Measurements from ENCODE around the gene PRKACB.
"Not testable (repeated sequence)": the region's sequence is repeated elsewhere in the genome, so short reads cannot be mapped to it uniquely, and the experiment has no call there.

Gene PRKACB

DNA sequence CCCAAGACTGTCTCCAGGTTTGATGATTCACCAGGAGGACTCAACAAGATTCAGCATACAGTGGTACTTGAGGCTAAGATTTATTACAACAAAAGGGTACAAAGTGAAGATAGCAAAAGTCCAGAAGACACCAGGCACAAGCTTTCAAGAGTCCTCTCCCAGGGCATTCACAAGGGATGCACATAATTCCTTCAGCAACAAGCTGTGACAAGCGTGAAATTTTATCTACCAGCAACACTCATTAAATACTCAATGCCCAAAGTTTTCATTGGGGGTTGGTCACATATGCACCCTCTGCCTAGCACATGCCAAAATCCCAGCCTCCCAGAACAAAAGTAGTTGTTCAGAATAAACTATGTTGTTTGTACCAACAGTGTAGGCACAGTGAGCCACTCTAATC, 62.3 kb downstream of the PRKACB start:
- in situ Hi-C loops (cut with MboI; ENCODE audit: low sequenced_read_pairs) = no loop called here

DNA sequence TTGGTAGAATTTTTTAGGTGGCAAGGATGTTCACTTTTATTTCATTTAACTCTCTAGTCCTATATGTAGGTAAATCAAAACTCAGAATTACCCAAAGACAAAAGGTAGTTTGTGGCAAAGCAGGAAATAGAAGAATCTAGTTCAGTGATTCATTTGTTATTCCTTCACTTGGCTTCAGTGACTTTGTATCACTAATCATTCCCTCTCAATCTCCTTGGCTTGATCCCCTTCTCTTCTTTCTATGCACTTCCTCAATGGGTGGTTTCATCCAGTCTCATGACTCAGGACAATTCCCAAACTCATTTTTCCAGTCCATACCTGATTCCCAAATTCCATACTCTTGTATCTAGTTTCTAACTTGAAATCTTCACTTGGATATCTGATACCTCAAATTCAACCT, 64.9 kb downstream of the PRKACB start:
- in situ Hi-C loops (cut with MboI; ENCODE audit: low sequenced_read_pairs) = no loop called here

GRCh38 chr1:84214115-84214956, 70.3 kb downstream of the PRKACB start:
- in situ Hi-C loops (cut with MboI; ENCODE audit: low sequenced_read_pairs) = no loop called here

- in situ Hi-C loops (cut with MboI; ENCODE audit: low sequenced_read_pairs) = no loop called here
These were observed 73.2 kb downstream of the PRKACB start for GRCh38 chr1:84217239-84217638.

DNA sequence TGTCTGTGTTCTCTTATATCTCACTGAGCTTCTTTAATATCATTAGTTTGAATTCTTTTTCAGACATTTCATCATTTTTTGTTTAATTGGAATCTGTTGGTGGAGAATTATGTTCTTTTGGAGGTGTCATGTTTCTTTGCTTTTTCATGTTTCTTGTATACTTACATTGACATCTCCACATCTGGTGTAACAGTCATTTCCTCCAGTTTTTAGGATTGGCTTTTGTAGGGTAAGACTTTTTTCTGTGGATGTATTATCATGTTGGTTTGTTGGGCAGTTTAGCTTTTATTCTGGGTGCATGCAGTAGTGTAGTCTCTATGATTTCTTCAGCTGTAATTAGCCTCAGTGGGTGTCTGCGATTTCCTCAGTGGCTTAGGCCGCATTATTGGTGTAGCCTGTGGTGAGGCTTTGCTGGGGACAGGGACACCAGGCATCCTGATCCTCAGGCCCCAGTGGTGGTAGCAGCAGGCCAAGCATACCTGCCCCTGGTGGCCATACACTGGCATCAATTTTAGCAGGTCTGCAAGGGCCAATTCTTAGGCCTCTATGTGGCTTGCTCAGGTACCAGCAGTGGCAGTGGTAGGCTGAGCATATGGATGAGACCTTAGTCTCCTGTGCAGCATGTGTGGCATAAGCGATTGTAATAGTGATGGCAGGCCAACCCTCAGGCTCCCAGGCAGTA, 79.8 kb downstream of the PRKACB start:
- in situ Hi-C loops (cut with MboI; ENCODE audit: low sequenced_read_pairs) = no loop called here

- in situ Hi-C loops (cut with MboI; ENCODE audit: low sequenced_read_pairs) = no loop called here
These were observed 80.8 kb downstream of the PRKACB start for GRCh38 chr1:84224905-84225304.

DNA sequence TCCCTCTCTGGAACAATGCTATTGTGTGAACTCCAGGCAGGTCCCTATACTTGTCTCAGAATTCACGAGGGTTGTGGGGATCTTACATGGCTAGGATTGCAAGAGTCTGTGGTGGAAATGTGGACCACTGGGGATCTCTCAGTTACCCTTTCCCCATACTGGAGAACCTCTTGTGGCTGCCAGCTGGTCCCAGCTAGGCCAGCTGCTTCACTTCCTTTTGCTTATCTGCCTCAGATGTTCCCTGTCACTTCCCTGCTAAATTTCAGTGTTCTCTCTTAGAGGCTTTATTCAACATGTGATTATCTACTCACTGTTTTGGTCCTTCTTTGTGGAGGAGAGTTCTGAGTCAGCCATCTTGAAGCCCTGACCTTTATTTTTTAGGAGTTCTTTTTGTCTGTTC, 81.6 kb downstream of the PRKACB start:
- in situ Hi-C loops (cut with MboI; ENCODE audit: low sequenced_read_pairs) = no loop called here

GRCh38 chr1:84232676-84233075, 88.6 kb downstream of the PRKACB start:
- in situ Hi-C loops (cut with MboI; ENCODE audit: low sequenced_read_pairs) = not testable (repeated sequence)

GRCh38 chr1:84236256-84236655, 92.2 kb downstream of the PRKACB start:
- in situ Hi-C loops (cut with MboI; ENCODE audit: low sequenced_read_pairs) = no loop called here

- in situ Hi-C loops (cut with MboI; ENCODE audit: low sequenced_read_pairs) = no loop called here
These were observed 98.6 kb downstream of the PRKACB start for GRCh38 chr1:84242641-84243040.

DNA sequence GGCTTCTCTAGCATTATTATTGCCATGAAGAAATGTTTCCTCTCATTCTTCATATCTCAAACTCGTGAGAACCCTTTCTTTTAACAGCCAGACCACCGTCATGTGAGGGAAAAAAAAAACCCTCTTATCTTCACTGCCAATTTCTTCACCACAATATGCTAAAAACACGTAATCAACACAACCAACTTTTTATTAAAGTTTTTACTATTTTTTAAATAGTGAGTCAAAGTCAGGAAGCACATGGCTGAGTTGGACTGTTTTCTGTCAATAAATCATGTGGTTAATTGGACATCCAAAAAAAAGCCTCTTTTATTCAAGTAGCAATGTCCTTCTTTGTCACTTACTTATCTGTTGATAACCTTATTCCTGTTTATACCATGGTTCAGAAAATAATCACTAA, 101.5 kb downstream of the PRKACB start:
- in situ Hi-C loops (cut with MboI; ENCODE audit: low sequenced_read_pairs) = no loop called here

- in situ Hi-C loops (cut with MboI; ENCODE audit: low sequenced_read_pairs) = no loop called here
These were observed 102.1 kb downstream of the PRKACB start for GRCh38 chr1:84246213-84246612.

GRCh38 chr1:84247425-84248220, 103.6 kb downstream of the PRKACB start:
- in situ Hi-C loops (cut with MboI; ENCODE audit: low sequenced_read_pairs) = no loop called here

GRCh38 chr1:84250668-84251067, 106.6 kb downstream of the PRKACB start:
- in situ Hi-C loops (cut with MboI; ENCODE audit: low sequenced_read_pairs) = no loop called here

GRCh38 chr1:84253036-84253435, 109.0 kb downstream of the PRKACB start:
- in situ Hi-C loops (cut with MboI; ENCODE audit: low sequenced_read_pairs) = no loop called here

DNA sequence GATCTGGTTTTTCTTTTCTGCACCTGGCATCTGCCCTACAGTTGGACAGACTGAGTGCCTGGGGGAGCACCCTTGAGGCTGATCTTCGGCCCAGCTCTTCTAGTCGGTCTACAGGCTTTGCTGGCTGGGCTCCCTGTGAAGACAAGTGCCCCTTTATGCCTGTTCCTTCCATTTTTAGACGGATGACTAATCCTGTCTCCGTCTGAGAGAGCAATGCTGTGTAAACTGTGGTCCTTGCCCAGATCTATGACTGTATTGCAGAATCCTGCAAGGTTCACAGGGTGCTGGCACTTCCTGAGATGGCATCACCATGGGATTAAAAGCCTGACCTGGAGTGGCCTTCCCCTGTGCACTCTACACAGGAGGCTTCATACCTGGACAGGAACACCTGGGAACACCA, 109.8 kb downstream of the PRKACB start:
- in situ Hi-C loops (cut with MboI; ENCODE audit: low sequenced_read_pairs) = no loop called here

DNA sequence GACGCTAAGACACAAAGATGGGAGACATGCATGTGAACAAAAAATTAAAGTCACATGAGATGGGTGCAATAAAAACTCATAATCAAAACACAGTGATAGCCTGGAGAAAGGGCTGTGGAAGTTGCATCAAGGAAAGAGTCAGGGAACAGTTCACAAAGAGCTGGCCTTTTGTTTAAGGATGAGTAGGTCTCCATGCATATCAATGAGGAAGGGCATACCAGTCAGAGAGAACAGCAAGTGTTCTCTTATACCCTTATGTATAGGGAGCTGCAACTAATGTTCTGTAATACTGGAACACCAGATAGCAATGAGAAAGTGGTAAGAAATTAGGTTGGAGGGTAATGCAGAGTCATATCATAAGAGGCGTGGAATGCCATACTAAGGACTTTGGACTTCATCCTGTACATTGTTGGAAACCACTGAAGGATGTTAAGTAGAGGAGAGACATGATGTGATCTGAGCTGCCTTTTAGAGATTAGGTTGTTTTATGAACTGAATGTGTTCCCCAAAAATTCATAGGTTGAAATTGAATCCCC, 110.7 kb downstream of the PRKACB start:
- in situ Hi-C loops (cut with MboI; ENCODE audit: low sequenced_read_pairs) = no loop called here

- in situ Hi-C loops (cut with MboI; ENCODE audit: low sequenced_read_pairs) = no loop called here
These were observed 111.5 kb downstream of the PRKACB start for GRCh38 chr1:84255582-84255981.

DNA sequence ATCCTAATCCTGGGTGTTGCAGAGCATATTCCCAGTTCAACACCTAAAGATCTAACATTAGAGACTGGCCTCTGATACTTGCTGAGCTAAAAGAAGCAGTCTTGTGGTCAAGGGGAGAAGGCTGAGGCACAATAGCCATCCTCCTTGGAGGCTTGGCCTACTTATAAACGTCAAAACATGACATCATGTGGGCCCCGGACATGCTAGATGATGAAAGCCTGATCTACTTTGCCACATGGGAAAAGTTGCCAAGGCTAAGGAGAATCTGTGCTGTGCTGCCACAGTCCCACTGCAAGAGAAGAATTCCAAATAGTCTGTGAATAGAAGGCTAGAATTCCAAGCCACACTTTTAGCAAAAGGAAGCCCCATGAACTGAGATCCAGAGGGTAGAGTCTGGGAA, 113.5 kb downstream of the PRKACB start:
- in situ Hi-C loops (cut with MboI; ENCODE audit: low sequenced_read_pairs) = no loop called here

GRCh38 chr1:84259376-84259775, 115.3 kb downstream of the PRKACB start:
- in situ Hi-C loops (cut with MboI; ENCODE audit: low sequenced_read_pairs) = no loop called here

DNA sequence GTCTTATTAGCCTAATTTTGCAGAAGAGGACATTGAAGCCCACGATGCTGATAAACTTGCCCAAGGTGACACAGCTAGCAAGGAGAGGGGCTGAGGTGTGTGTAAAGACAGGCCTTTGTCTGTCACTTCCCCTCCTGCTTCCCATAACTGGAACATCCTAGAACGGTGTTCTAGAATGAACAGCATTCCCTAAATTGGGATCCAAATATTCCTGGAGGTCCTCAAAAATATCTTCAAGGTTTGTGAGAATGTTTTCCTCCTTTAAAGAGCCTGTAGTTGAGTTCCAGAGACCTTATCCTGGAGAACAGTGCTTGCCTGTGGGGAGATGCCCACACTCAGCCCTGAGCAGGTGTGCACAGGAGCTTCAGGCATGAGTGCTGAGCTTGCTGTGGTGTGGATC, 115.9 kb downstream of the PRKACB start:
- in situ Hi-C loops (cut with MboI; ENCODE audit: low sequenced_read_pairs) = no loop called here

Data from HL-60/S4 treated with phorbol 12-myristate 13-acetate at 8.2 ng/mL for 4 days and 3 days (cell line).